Measurements from ENCODE around the gene MED1. TPM values are rescaled to one million over a fixed set of nuclear protein-coding genes. Genes with fewer than 3 reads are reported as not detected.
A peak's percentile ranks its signal among the peaks of the same experiment; 100 is the strongest.

The MED1 gene
- total and polyA plus RNA-seq, 9 of the 15 experiments (the other 6 are each of a cell fraction or from before 2014, with no cell fraction given): 14.0 to 59.8 (median 46.7) TPM

DNA sequence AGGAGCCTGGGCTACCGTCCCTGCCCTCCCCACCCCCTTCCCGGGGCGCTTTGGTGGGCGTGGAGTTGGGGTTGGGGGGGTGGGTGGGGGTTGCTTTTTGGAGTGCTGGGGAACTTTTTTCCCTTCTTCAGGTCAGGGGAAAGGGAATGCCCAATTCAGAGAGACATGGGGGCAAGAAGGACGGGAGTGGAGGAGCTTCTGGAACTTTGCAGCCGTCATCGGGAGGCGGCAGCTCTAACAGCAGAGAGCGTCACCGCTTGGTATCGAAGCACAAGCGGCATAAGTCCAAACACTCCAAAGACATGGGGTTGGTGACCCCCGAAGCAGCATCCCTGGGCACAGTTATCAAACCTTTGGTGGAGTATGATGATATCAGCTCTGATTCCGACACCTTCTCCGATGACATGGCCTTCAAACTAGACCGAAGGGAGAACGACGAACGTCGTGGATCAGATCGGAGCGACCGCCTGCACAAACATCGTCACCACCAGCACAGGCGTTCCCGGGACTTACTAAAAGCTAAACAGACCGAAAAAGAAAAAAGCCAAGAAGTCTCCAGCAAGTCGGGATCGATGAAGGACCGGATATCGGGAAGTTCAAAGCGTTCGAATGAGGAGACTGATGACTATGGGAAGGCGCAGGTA, 11.0 kb upstream of the MED1 start (continued):
- TF ChIP-seq ZNF75A (CRISPR knock-in tag; IDR thresholded peaks at IDR 0.05): no peak
- no peak for TF ChIP-seq ZNF507 (tag; conservative IDR thresholded peaks at IDR 0.05)
- 0 out of 2 replicates have a peak, but pooled peaks have one; percentile 60 for TF ChIP-seq HDGF (IDR thresholded peaks at IDR 0.05)
- no peak for TF ChIP-seq ZNF184 (CRISPR knock-in tag; IDR thresholded peaks at IDR 0.05)

DNA sequence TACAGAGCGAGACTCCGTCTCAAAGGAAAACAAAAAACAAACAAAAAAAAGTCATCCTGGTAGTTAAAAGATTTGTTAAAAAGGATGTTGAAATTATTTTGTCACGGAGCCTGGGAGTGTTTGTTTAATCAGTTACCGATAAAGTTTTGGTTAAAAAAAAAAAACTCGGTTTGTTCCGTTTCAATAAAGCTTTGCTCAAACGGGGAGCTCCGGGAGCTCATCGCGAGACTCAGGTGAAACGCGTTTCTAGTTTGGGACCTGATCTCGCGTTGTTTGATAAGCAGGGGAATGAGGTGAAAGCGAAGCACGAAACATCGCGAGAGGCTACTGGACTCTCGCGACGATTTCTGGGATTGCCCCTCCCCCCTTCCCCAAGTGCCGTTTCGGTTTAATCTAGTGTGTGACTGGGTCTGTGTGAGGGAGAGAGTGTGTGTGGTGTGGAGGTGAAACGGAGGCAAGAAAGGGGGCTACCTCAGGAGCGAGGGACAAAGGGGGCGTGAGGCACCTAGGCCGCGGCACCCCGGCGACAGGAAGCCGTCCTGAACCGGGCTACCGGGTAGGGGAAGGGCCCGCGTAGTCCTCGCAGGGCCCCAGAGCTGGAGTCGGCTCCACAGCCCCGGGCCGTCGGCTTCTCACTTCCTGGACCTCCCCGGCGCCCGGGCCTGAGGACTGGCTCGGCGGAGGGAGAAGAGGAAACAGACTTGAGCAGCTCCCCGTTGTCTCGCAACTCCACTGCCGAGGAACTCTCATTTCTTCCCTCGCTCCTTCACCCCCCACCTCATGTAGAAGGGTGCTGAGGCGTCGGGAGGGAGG, 10.3 kb upstream of the MED1 start, which contains the start of gene CDK12:
Gene CDK12, plus strand, starts transcription at position 374 of the 813 bp plus-strand sequence. CDS start 586 bp downstream, outside the sequence.
- in situ Hi-C loops (cut with MboI) (no loop called here), intact Hi-C loops (cut with micrococcal nuclease) (no loop called here)
- Histone ChIP-seq H3K4me1 (replicated peaks in 1 of 2; ENCODE audit: control insufficient read depth in 2 of 2, insufficient read depth in 2 of 2, low read length in 2 of 2) (peaks cover 0 to 5% of the 10 kb centered on the region in 2 experiments; a peak in 1 of 5 replicates), H3K9me3 (replicated peaks; ENCODE audit: control insufficient read depth, insufficient read depth, low read depth, low read length) (no peaks in the 10 kb centered on the region), H2AFZ (ENCODE audit: low read depth, low read length) (peak within 1 kb of the TSS; percentile 94), H3K4me2 (ENCODE audit: insufficient read depth, low read length) (peak within 1 kb of the TSS; percentile 95), H3K27ac (ENCODE audit: extremely low read depth, low read depth, low read length) (peak within 1 kb of the TSS; percentile 100), H3K9ac (ENCODE audit: insufficient read depth in 1 of 2, low read depth in 2 of 2, low read length in 2 of 2) (peak within 1 kb of the TSS; percentile 95 to 100), H3K4me3 (peak within 1 kb of the TSS; percentile 88), H3K36me3 (ENCODE audit: control insufficient read depth, insufficient read depth, low read length) (peaks cover 13% of the 10 kb centered on the region; the same call in 1 of the 3 replicates), H4K20me1 (replicated peaks; ENCODE audit: control insufficient read depth, insufficient read depth, low read length) (peaks cover 22% of the 10 kb centered on the region), H3K27me3 (ENCODE audit: control insufficient read depth in 2 of 2, insufficient read depth in 2 of 2, low read length in 2 of 2) (no peaks in the 10 kb centered on the region), H3K79me2 (ENCODE audit: control insufficient read depth, insufficient read depth, low read length) (peaks cover 51% of the 10 kb centered on the region), H3K9me1 (ENCODE audit: control insufficient read depth, insufficient read depth, low read length) (no peaks in the 10 kb centered on the region)
- peak; percentile 100 for FAIRE-seq
- WGBS (ENCODE audit: insufficient coverage, low coverage, missing lambda C conversion rate): 2% methylated on average over 29 of the region's 51 CpGs
- peak; percentile 87 for ATAC-seq
- ChIA-PET CTCF (ENCODE audit: low intra/inter-chr PET ratio) (no interaction called here), POLR2A (interaction anchor here (0.6 to 7.0 kb wide), 22 partner anchors 9 to 484 kb away, joined by 3 to 72 read pairs (median 3); partner anchors contain the start of genes FBXL20, MED1, PGAP3 and RPL19)
- DNase-seq (ENCODE audit: extremely low read depth in 1 of 4, low spot score in 3 of 4): peak; percentile 96 to 100 (median 96)
- TSS peak; percentile 91 for BruUV-seq (replicated peaks)
- TF ChIP-seq ZNF146 (CRISPR knock-in tag; IDR thresholded peaks at IDR 0.05; ENCODE audit: unreplicated experiment): no peak
- no peak for TF ChIP-seq ZNF217 (CRISPR knock-in tag; IDR thresholded peaks at IDR 0.05)
- no peak for TF ChIP-seq MECOM (CRISPR knock-in tag; IDR thresholded peaks at IDR 0.05)
- peak; percentile 69; the same call in 1 of the 2 replicates for TF ChIP-seq ZNF76 (CRISPR knock-in tag; IDR thresholded peaks at IDR 0.05; ENCODE audit: borderline replicate concordance)
- TF ChIP-seq ELF1 (tag; IDR thresholded peaks at IDR 0.05): peak; percentile 84
- peak; percentile 81 for TF ChIP-seq TCF7 (IDR thresholded peaks at IDR 0.05; ENCODE audit: borderline replicate concordance)
- TF ChIP-seq PRPF4 (IDR thresholded peaks at IDR 0.05; ENCODE audit: insufficient read depth, low read depth, low read length, poor library complexity, severe bottlenecking): no peak
- no peak for TF ChIP-seq FOS (IDR thresholded peaks at IDR 0.05; ENCODE audit: extremely low read depth, insufficient read length)
- TF ChIP-seq KDM5B (IDR thresholded peaks at IDR 0.05; ENCODE audit: insufficient replicate concordance, low read depth, low read length): peak; percentile 90
- TF ChIP-seq RUNX1 (IDR thresholded peaks at IDR 0.05; ENCODE audit: low read depth): peak; percentile 13; the same call in 1 of the 2 replicates
- peak; percentile 80 for TF ChIP-seq FOXJ2 (tag; IDR thresholded peaks at IDR 0.05)
- TF ChIP-seq ZKSCAN3 (CRISPR knock-in tag; IDR thresholded peaks at IDR 0.05): no peak
- TF ChIP-seq MBD2 (IDR thresholded peaks at IDR 0.05; ENCODE audit: borderline replicate concordance, low read depth): peak; percentile 79
- TF ChIP-seq, protein P1, sequence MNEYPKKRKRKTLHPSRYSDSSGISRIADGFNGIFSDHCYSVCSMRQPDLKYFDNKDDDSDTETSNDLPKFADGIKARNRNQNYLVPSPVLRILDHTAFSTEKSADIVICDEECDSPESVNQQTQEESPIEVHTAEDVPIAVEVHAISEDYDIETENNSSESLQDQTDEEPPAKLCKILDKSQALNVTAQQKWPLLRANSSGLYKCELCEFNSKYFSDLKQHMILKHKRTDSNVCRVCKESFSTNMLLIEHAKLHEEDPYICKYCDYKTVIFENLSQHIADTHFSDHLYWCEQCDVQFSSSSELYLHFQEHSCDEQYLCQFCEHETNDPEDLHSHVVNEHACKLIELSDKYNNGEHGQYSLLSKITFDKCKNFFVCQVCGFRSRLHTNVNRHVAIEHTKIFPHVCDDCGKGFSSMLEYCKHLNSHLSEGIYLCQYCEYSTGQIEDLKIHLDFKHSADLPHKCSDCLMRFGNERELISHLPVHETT (CRISPR knock-in tag; conservative IDR thresholded peaks at IDR 0.05 in 1 of 2, IDR thresholded peaks at IDR 0.05 in 1 of 2): peak in 1 of 2 experiments; percentile 95; a peak in 2 of 4 replicates
- no peak for TF ChIP-seq ZNF764 (CRISPR knock-in tag; IDR thresholded peaks at IDR 0.05; ENCODE audit: low read depth)
- no peak for TF ChIP-seq PYGO2 (tag; IDR thresholded peaks at IDR 0.05)

Data from K562 (cell line).